SK-N-DZ (cell line): ENCODE results near the gene PLK3. TPM values are rescaled to one million over a fixed set of nuclear protein-coding genes. Genes with fewer than 3 reads are reported as not detected.
"Not testable (repeated sequence)": the region's sequence is repeated elsewhere in the genome, so short reads cannot be mapped to it uniquely, and the experiment has no call there.

ENCODE experiments used
- DNase-seq: peaks from one replicate; pipeline ENCODE4 v3.0.0-alpha.2; 2015; ENCODE audit warnings: low spot score
- polyA plus RNA-seq, 2 experiments: library from polyadenylated mRNA; depleted of rRNA; stranded (reverse); fragments of >200 nt; gene quantifications; 2 replicates each; pipeline ENCODE4 v1.2.3, GENCODE V29; 2014

Gene PLK3
- polyA plus RNA-seq (2014; cell fraction: cytosol; rRNA removed): 2.8 and 5.9 TPM in 2 replicates
- 7.5 and 12.4 TPM in 2 replicates for polyA plus RNA-seq (2014; cell fraction: nucleus; rRNA removed)

DNA sequence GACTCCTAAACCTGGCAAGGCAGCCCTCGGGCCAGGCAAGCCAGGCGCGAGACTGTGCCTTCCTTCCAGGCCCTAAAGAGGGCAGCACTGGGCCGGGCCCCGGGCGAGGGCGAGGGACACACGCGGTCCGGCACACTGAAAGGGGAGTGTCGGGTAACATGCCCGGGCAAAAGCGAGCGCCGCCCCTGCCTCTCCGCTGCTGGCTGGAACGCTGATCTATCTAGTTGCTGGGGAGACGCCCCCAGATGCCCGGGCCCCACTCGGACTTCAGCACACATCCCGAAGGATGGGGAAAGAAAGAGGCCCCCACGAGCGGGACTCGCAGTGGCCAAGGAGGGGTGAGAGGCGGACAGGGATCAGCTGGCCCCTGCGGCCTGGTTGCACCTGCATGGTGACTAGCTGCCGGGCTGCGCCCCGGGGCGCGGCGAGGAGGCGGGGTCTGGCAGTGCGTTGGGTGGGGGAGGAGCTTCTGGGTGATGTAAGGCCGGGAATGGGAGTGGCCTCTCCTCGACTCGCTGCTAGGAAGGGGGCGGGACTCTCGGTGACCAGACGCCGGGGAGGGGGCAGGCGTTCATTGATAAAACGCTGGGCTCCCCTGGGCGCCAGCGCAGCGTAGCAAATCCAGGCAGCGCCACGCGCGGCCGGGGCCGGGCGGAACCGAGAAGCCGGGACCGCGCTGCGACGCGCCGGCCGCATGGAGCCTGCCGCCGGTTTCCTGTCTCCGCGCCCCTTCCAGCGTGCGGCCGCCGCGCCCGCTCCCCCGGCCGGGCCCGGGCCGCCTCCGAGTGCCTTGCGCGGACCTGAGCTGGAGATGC, at the start of gene PLK3:
TSS of gene PLK3 (plus strand) at position 608 of the 815 bp plus-strand sequence. CDS start at position 695, 87 bp downstream.
- peak; percentile 93 for DNase-seq

DNA sequence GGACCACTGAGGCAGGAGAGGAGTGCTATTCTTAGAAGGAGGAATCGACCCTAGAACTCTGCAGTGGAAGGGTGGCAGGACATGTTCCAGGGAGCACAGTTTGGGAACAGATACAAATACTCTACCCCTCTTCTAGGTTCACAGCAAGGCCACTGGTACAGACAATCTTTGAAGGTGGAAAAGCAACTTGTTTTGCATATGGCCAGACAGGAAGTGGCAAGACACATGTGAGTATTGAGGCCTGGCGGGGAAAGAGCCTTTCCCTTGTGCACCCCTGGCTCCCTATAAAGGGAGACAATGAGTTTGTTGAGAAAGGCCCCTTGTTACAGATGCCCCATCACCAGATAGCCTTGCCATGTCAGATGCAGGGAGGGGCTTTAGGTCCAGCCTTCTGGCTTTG, 42.8 kb upstream of the PLK3 start:
- DNase-seq: no peak

DNA sequence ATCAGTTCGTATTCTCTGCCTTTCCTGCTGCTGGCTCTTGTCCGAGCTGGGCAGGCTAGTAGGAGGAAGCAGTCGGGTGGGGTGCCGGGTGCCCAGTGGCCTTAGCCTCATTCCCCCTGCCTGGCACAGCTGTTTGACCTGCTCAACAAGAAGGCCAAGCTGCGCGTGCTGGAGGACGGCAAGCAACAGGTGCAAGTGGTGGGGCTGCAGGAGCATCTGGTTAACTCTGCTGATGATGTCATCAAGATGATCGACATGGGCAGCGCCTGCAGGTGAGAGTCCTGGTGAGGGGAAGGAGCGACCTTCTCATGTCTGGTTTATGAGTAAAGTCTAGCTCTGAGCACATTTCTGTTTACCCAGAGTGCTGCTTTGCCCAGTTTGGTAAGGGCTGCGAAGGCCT, 41.1 kb upstream of the PLK3 start:
- DNase-seq: no peak

DNA sequence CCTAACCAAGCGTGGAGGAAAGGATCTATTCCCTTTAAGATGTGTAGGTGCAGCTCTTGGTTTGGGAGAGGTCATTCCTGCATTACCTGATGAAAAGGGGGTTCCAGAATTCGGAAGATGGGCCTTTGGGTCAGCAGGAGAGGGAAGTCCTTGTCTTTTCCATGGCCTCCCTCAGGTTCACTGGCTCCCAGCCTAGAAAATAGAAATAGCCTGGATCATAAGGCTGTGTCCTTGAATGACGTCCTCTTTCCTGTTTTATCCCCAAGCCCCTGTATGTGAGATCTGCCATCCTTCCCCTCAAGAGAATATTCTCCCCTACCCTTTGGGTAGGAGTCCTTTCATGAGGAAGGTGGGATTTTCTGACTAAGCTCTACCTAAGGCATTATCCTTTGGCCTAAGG, 39.3 kb upstream of the PLK3 start:
- DNase-seq: no peak

DNA sequence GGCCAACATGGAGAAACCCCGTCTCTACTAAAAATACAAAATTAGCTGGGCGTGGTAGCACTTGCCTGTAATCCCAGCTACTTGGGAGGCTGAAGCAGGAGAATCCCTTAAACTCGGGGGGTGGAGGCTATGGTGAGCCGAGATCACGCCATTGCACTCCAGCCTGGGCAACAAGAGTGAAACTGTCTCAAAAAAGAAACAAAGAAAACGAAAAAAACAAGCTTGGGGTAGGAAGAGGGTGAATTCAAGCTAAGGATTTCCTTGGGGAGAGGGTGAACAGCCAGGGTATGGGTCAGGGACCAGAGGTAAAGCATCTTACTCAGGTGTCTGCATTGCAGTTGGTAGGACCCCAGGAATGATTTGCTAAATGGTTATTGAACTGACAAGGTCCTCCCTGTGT, 33.8 kb upstream of the PLK3 start:
- DNase-seq: not testable (repeated sequence)

DNA sequence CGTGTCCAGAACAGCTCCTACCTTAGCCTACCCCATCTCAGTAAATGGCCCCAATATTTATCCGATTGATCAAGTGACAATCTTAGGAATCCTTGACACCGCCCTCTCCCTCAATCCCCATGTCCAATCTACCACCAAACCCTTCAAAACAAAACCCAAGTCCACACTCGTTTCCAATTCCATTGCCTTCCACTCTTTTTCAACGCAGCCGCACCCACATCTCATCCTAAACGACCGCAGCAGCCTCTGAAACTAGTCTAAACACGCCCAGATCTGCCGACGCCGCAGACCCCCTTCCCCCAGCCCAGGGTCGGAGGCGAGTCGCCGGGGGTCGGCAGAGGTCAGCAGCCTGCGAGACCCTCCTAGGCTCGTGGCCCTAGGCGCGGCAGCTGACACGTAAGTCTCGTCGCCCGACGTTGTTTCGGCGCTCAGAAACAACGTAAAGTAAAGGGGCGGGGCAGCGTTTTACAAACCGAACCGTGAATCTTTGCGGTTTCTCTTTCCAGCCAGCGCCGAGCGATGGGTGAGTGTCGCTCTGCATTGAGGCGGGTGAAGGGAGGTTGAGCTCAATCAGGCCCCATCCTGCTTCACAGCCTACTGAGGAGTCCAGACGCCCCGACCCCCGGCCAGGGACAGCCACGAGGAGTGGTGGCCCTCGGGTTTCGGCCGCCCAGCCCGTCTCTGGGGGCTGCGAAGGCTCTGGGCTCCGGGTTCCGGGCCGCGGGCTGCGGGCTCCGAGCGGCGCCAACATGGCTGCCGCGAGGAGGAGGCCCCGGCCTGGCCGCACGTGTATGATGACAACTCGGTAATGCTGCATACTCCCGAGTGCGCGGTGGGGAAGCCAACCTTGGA, 24.9 kb upstream of the PLK3 start, which contains the start of gene RPS8:
TSS of gene RPS8 (plus strand) at position 463 of the 852 bp plus-strand sequence. CDS start at position 520, 57 bp downstream.
- DNase-seq: peak; percentile 93

DNA sequence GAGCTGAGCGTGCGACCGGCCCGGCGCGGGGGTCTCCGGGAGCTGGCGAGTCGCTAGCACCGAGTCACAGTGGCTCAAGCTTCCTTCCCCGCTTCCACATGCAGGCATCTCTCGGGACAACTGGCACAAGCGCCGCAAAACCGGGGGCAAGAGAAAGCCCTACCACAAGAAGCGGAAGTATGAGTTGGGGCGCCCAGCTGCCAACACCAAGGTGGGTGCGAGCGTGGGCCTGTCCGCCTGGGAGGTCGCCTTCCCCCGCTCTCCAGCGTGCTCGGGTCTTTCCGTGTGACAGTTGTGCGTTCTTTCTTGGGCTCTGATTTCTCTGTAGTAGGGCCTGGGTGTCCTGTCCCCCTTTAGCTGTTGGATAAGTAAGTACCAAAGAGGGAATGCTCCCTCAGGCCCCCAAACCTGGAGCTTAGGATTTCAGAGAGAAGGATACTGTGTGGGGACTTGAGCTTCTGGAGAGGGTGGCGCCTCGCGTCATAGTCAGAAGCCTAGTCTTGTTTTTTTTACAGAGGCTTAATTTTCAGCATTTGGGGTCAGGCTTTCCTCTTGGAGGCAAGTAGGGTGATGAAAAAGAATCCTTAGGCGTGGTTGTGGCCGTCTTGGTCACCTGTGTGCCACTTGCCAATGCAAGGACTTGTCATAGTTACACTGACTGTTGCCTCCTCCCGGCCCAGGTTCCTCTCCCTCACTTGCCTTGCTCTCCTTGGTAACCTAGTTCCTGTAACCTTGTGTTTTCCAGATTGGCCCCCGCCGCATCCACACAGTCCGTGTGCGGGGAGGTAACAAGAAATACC, 24.0 kb upstream of the PLK3 start:
- no peak for DNase-seq

DNA sequence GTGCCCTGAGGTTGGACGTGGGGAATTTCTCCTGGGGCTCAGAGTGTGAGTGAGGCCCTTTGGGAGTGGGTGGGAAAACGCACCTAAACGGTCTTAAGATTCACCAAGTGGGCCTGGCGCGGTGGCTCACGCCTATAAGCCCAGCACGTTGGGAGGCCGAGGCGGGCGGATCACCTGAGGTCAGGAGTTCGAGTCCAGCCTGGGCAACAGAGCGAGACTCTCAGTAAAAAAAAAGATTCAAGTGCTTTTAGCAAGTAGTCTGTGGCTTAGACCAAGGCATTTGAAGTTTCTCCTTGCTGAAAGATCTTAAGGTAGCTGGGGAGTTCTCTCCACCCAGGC, 23.5 kb upstream of the PLK3 start:
- DNase-seq: no peak

DNA sequence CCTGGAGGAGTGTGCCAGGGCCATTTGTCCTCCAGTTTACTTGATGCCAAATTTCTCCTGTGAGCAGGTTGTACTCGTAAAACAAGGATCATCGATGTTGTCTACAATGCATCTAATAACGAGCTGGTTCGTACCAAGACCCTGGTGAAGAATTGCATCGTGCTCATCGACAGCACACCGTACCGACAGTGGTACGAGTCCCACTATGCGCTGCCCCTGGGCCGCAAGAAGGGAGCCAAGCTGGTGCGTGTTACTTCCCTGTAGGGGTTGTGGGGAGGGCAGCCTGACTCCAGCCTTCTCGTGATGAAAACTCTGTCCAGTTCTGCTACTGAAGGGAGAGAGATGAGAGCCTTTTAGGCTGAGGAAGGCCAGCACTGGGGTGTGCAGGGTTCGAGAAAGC, 22.6 kb upstream of the PLK3 start:
- DNase-seq: no peak

DNA sequence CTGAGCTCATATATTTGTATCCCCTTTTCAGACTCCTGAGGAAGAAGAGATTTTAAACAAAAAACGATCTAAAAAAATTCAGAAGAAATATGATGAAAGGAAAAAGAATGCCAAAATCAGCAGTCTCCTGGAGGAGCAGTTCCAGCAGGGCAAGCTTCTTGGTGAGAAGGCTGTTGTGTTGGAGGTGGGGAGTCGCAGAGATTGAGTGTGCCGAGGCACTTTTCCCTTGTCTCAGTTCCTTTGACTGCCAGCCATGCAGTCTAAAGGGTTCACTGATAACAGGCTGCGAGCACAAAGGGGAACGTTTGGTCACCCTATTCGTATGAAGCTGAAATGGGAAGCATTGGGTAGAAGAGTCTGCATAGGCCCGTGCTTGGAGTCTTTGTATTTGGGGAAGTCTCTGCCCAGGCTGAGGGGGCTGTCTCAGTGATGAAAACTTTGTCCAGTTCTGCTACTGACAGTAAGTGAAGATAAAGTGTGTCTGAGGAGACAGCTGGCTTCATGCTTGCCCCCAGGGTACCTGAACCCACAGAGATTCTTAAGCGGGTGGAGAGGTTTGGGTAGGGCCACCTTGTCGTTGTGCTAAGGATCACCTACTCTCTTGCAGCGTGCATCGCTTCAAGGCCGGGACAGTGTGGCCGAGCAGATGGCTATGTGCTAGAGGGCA, 22.1 kb upstream of the PLK3 start:
- DNase-seq: no peak

DNA sequence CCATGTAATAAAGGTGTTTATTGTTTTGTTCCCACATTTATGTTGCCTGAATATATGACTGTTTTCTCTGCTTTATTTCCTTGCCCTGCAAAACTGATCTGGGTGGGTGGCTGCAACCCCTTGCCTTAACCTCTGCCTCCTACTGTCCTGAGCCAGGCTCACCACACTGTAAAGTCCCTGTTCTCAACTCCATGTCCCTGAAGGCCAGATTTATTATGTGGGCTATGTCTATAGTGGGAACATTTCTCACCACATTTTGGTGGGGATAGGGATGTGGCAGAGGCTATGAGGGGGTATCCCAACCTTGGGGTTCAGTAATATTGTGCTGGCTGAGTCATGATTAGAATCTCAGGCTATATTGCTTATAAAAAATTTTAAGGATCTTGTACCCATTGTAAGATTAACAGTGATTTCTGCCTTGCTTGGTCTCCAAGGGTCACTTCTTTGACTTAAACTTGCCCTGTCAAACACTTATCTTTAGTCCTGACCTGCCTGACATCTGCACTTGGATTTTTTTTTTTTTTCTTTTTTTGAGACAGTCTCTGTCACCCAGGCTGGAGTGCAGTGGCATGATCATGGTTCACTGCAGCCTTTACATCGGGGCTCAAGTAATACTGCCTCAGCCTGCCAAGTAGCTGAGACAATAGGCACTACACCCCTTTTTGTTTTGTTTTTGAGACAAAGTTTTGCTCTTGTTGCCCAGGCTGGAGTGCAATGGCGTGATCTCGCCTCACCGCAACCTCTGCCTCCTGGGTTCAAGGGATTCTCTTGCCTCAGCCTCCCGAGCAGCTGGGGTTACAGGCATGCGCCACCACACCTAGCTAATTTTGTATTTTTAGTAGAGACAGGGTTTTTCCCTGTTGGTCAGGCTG, 21.2 kb upstream of the PLK3 start:
- DNase-seq: no peak

DNA sequence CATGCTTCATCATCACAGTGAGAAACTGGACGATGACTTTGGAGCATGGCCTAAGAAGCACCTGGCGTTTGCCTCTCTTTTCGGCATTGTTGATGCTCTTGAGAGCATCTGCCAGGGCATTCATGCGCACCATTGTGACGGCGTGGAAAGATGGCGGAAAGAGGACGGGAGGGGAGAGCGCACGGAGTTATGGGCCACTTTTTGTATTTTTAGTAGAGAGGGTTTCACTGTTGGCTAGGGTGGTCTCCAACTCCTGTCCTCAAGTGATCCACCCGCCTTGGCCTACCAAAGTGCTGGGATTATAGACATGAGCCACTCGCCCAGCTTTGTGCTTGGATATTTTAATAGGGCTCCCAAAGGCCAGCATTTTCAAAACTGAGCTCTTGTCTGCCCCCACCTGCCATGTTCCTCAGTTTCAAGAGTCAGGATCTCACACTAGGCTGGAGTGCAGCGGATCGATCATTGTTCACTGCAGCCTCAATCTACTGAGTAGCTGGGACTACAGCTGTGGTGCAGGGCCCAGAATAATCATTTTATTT, 19.5 kb upstream of the PLK3 start:
- DNase-seq: no peak

DNA sequence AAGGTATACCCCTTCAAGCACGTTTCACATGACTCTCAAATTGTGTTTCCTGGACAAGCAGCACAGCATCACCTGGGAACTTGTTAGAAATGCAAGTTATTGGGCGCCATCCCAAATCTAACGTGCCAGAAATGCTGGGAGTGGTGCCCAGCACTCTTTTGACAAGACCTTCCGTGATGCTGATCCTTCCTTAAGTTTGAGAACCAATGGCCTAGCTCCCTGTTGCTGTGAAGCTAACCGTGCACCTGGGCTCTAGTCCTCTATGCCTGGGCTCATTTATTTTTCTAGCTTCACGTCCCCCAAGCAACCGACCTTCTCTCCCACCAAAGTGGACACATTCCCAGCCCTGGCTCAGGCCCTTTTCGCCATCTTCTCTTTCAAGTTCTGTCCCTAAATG, 16.5 kb upstream of the PLK3 start:
- no peak for DNase-seq

DNA sequence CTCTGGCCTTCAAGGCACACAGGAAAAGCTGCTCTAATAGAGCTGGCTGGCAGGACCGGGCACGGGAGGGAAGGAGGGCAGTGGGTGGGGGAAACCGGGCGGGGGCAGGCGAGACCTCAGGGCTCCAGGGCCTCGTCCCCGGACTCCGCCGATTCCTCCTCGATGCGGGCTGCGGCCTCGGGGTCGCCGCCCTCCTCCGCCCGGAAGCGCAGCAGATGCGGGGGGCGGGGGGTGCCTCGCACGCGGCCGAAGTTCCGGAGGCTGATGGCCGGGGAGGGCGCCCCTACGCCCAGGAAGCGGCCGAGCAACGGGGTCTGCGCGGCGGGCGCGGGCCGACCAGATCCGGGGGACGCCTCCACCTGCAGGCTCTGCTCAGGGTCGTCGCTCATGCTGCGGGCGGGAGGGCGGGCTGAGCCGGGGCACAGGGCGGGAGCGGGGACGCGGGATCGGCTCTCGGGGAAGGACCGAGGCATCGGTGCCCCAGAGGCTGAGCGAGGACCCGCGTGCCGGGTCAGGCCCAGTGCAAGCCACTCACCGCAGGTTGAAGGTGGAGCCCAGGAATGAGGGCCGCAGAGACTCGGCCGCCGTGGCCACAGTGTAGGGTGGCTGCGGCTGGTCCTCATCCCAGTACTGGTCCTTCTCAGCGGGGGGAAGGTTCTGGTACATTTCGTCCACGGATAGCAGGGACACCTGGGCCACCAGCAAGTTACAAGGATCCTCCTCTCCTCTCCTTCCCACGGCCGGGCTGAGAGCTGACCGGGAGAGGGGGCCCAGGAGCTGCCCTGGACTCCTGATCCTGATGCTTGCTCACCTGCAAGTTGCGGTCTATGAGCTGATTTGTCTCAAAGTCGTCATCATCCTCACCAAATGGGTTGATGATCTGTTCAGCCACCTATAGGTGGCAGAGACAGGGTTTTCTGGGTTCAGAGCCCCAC, 15.8 kb upstream of the PLK3 start:
- DNase-seq: no peak

DNA sequence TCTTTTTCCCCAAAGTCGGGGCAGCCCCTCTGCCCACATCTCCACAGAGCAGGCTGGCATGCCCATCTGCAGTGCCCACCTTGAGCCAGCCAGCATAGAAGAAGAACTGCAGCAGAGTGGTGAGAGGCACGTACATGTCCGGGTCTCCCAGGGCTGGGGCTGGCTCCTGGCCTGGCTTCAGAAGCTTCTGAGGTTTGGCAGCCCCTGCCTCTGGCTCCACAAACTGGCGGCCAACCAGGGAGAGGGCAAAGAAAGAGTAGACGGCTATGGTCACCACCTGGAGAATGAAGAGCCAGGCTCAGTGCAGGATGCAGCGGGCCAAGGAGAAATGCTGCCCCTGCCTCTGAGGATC, 15.2 kb upstream of the PLK3 start:
- DNase-seq: no peak

DNA sequence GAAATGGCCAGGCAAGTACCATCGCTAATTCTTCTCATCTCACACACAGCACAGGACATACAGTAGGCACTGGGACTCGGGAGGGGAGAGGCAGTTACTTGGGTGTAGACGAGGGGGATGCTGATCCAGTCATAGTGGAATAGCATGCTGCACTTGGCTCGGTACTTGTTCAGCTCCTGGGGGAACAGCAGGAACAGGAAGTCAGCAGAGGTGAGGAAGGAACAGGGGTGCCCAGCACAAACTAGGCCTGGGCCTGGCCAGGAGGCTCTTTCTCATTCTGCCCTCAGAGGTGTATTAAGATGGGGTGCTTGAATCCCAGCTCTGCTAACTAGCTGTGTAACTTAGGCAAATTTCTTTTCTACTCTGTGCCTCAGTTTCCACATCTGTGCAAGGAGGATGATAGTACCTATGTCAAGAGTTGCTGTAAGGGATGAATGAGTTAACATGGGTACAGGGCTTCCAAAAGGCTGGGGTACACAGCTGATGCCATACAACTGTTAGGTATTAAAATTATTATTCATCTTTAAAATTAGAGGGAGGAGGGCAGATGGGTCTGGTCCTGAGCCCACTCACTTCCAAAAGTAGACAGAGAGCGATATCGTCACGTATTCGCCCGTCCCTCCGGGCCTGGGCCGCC, 14.6 kb upstream of the PLK3 start:
- DNase-seq: no peak

DNA sequence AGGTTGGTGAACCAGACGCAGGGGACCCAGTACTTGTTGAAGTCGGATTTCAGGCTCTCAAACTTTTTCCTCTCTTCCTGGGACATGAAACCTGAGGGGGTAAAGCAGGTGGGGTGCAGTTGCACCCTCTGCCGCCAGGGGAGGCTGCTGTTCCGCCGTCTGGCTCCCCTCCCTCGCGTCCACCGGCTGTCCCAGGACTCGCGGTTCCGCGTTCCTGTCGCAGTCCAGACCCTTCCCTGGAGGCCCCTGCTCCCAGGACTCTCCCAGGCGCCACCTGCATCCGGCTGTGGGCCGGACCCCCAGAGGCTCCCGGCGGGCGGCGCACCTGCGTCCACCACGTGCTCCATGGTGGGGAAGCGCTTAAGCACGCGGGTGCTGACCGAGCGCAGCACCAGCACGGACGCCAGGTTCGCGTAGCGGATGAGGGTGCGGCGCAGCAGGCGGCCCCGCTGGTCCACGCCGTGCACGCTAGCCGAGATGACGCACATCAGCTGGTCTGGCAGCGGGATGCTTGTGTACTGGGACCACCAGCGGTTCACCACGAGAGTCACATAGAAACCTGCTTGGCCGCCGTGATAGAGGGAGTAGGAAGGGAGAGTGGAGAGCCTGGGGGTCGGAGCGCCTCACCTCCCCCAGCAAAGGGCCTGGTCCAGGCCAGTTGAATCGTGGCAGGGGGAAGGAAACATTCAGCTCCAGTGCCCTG, 13.9 kb upstream of the PLK3 start:
- peak; percentile 70 for DNase-seq
